ENCODE data around the gene ZIC1. TPM values are rescaled to one million over a fixed set of nuclear protein-coding genes. Genes with fewer than 3 reads are reported as not detected.

Gene ZIC1
- total RNA-seq, 1 donor from 2014 or later, result not detected

DNA sequence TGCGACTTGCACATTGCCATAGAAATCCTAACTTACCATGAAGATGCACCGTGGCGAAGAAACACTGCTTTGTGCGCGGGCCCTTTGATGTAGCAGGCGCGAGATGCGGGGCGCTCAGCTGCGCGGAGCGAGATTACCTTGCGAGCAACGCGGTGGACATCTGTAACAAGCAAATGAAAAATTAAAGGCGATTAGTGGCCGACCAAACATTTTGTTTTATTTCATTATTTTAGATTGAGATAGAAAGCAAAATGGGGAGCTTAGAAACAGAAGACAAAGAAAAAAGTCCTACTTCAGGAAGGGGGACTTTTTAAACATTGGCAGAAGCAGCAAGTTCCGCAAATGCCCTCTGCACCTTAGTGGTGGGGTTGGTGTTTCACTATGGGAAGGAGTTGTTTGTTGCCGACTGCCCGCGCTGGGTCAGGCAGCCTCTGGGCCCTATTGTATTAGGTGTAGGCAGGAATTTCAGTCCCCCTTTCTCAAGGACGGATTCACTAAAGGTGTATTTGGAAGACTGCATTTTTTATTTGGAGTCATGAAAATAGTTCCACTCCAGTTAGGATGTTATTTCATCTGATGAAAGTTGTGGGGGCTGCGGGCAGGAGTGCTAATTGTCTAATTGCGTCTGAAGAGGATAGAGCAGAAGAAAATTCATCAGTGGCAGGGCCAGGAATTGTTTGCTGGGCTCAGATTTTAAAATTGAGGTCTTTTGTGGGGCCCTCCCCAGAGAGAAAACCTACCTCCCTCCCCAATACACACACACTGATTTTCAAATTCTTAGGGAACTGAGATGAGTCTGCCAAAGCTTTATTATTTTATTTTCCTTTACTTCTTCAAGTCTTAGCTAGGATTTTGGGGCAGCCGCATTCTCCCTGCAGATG lies 20.2 kb upstream of the ZIC1 start:
- no peak overlapping the region for H3K4me3 ChIP-seq (ENCODE audit: low read depth, low read length)
- no peaks in the 10 kb centered on the region for H3K36me3 ChIP-seq (ENCODE audit: control insufficient read depth, insufficient read depth, low read length)
- H3K27me3 ChIP-seq (ENCODE audit: control insufficient read depth, insufficient read depth, low read length), result peaks cover 83% of the 10 kb centered on the region
- no peak for DNase-seq (ENCODE audit: low read depth)
- TF ChIP-seq, protein P1, sequence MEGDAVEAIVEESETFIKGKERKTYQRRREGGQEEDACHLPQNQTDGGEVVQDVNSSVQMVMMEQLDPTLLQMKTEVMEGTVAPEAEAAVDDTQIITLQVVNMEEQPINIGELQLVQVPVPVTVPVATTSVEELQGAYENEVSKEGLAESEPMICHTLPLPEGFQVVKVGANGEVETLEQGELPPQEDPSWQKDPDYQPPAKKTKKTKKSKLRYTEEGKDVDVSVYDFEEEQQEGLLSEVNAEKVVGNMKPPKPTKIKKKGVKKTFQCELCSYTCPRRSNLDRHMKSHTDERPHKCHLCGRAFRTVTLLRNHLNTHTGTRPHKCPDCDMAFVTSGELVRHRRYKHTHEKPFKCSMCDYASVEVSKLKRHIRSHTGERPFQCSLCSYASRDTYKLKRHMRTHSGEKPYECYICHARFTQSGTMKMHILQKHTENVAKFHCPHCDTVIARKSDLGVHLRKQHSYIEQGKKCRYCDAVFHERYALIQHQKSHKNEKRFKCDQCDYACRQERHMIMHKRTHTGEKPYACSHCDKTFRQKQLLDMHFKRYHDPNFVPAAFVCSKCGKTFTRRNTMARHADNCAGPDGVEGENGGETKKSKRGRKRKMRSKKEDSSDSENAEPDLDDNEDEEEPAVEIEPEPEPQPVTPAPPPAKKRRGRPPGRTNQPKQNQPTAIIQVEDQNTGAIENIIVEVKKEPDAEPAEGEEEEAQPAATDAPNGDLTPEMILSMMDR (IDR thresholded peaks at IDR 0.05; ENCODE audit: insufficient read depth, low read length, poor library complexity, severe bottlenecking), result no peak

DNA sequence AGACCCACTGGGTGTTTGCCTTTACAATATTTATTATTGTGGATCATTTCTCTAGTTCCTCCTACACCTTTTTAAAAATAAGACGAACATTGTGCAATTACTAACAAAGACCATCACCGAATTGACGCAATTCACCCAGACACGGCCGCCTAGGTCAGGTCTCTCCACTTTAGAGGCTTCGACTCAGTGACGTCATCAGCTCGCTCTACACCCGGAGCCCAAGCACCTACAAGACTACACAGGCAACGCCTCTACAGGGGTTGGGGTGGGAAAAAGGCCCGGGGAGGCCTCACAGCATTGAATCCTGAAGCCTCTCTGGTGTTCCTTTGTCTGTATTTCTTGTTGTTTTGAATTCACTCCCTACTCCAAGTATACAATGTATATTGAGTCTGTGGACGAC lies 19.4 kb upstream of the ZIC1 start:
- peaks cover 83% of the 10 kb centered on the region for H3K27me3 ChIP-seq (ENCODE audit: control insufficient read depth, insufficient read depth, low read length)
- TF ChIP-seq, protein P1 (IDR thresholded peaks at IDR 0.05; ENCODE audit: insufficient read depth, low read length, poor library complexity, severe bottlenecking), result no peak
- H3K36me3 ChIP-seq (ENCODE audit: control insufficient read depth, insufficient read depth, low read length), result no peaks in the 10 kb centered on the region
- DNase-seq (ENCODE audit: low read depth), result no peak
- H3K4me3 ChIP-seq (ENCODE audit: low read depth, low read length), result no peak overlapping the region

DNA sequence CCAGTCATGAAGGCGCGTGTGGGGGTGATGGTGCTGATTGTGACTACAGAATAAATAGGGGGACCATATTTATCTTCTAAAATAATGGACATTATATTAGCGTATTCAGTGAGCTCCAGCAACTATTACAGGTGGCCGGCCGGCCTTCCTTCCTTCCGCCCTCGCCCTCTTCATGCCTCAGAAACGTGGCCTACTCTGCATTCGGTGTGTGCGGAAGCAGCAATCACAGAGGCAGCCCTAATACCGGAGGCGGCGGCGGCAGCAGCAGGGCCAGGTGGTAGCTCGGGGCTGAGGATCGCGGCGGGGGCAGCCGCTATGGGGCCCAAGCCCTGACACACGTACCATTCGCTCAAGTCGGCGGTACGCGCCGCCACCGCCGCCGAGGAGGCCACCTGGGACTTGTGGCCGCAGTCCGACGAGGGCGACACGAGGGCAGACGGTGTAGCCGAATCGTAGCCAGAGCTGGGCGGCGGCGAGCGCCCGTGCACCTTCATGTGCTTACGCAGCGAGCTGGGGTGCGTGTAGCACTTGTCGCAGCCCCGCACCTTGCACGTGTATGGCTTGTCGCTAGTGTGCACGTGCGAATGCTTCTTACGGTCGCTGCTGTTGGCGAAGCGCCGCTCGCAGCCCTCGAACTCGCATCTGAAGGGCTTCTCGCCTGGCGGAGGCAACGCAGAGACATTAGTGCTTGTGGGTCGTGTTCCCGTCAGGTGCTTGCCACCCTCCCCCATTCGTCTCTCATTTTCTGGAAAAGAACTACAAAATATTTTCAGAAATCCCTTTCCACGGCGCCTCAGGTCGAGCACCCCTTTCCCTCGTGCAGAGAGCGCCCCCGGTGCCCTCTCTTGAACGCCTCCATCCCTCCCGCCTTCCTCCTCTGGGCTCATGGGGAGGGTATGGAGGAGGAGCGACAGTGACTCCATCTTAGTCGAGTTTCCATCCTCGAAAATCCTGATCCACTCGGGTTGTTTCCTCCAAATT lies 18.3 kb upstream of the ZIC1 start:
- Histone ChIP-seq H3K36me3 (ENCODE audit: control insufficient read depth, insufficient read depth, low read length) (no peaks in the 10 kb centered on the region), H3K27me3 (ENCODE audit: control insufficient read depth, insufficient read depth, low read length) (peaks cover 83% of the 10 kb centered on the region), H3K4me3 (ENCODE audit: low read depth, low read length) (no peak overlapping the region)
- TF ChIP-seq, protein P1 (IDR thresholded peaks at IDR 0.05; ENCODE audit: insufficient read depth, low read length, poor library complexity, severe bottlenecking), result no peak
- no peak for DNase-seq (ENCODE audit: low read depth)

- TF ChIP-seq, protein P1 (IDR thresholded peaks at IDR 0.05; ENCODE audit: insufficient read depth, low read length, poor library complexity, severe bottlenecking), result no peak
- peaks cover 89% of the 10 kb centered on the region for H3K27me3 ChIP-seq (ENCODE audit: control insufficient read depth, insufficient read depth, low read length)
- no peaks in the 10 kb centered on the region for H3K36me3 ChIP-seq (ENCODE audit: control insufficient read depth, insufficient read depth, low read length)
- no peak for DNase-seq (ENCODE audit: low read depth)
- H3K4me3 ChIP-seq (ENCODE audit: low read depth, low read length), result no peak overlapping the region
Observed at GRCh38 chr3:147391781-147392624, 17.2 kb upstream of the ZIC1 start.

DNA sequence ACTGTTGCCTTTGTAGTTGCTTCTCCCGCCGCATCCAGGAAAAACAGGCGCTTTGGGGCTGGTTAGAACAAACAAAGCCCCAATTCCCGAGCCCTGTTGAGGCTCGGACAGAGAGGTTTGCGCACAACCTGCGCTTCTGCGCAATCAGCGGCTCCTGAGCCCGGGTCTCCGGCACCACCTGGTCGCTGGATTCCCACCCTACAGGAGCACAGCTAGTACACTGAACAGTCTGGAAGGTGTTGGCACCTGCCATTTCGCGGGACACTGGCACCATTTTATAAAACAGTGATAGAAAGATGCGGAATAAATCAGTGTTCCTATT lies 16.6 kb upstream of the ZIC1 start:
- Histone ChIP-seq H3K4me3 (ENCODE audit: low read depth, low read length) (no peak overlapping the region), H3K36me3 (ENCODE audit: control insufficient read depth, insufficient read depth, low read length) (no peaks in the 10 kb centered on the region), H3K27me3 (ENCODE audit: control insufficient read depth, insufficient read depth, low read length) (peaks cover 91% of the 10 kb centered on the region)
- TF ChIP-seq, protein P1 (IDR thresholded peaks at IDR 0.05; ENCODE audit: insufficient read depth, low read length, poor library complexity, severe bottlenecking), result no peak
- no peak for DNase-seq (ENCODE audit: low read depth)

All from kidney epithelial cell (primary cell).